ENCODE measurements around the gene HINT1.

The HINT1 gene

DNA sequence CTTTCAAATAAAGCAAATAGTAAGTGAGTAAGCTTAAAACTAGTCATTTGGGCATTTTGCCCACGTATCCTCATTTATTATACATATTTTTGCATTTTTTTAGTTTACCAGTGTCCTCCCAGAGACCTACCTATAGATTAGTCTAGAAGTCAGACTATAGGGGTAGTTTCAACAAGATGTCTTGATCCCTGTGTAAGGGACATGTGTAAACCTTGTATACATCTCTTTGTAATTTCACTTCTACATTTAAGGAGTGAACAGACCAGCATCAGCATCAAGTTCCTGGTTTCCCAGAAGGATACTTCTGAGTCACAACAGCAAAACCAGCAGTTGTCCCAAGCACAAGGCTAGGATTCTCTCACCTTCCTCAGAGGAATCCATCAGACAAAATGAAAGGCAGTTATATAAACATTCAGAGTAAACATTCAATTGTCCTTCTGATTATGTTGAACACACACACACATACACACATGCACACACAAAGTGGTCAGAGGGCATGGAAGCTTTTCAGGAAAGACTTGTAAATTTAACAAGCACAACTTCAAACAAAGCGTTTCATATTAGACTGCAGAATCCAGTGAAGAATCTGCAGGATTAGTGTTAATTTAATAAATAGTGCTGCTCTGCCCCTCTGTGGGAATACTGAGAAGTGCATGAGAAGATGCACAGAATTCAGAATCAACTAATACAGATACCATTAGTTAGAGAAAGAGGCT is 55.4 kb downstream of the HINT1 start:
- TF ChIP-seq, protein P1, sequence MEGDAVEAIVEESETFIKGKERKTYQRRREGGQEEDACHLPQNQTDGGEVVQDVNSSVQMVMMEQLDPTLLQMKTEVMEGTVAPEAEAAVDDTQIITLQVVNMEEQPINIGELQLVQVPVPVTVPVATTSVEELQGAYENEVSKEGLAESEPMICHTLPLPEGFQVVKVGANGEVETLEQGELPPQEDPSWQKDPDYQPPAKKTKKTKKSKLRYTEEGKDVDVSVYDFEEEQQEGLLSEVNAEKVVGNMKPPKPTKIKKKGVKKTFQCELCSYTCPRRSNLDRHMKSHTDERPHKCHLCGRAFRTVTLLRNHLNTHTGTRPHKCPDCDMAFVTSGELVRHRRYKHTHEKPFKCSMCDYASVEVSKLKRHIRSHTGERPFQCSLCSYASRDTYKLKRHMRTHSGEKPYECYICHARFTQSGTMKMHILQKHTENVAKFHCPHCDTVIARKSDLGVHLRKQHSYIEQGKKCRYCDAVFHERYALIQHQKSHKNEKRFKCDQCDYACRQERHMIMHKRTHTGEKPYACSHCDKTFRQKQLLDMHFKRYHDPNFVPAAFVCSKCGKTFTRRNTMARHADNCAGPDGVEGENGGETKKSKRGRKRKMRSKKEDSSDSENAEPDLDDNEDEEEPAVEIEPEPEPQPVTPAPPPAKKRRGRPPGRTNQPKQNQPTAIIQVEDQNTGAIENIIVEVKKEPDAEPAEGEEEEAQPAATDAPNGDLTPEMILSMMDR (IDR thresholded peaks at IDR 0.05; ENCODE audit: low read depth, low read length): peak; percentile 33; the same call in 1 of the 2 replicates
- no peak overlapping the region for H3K4me3 ChIP-seq (ENCODE audit: low read depth, low read length)

Measured in WI38 (cell line).